Left lung (tissue), 10 donors: Measurements from ENCODE around the gene TUBGCP2. TPM values are rescaled to one million over a fixed set of nuclear protein-coding genes. Genes with fewer than 3 reads are reported as not detected.

Source experiments
- ATAC-seq: fragments of 200-7000 bp; cut with Tn5 transposase; one replicate; pipeline ENCODE4 v1.9.1; 2020; ENCODE audit warnings: moderate library complexity
- DNase-seq, 4 donors: peaks; one replicate each; pipeline ENCODE4 v3.0.0-alpha.2; 2013 to 2020
- H3K27ac ChIP-seq, 2 donors: fragments of 200-600 bp; sonication (generic) in 1 of 2; one replicate each; pipeline versions ENCODE4 v1.5.0 to v1.8.0; 2020 to 2021
- H3K27me3 ChIP-seq, 2 donors: fragments of 200-600 bp; sonication (generic) in 1 of 2; one replicate each; pipeline versions ENCODE4 v1.5.0 to v1.8.0; 2020 to 2021
- H3K36me3 ChIP-seq, 2 donors: fragments of 200-600 bp; sonication (generic) in 1 of 2; one replicate each; pipeline versions ENCODE4 v1.5.0 to v1.8.0; 2020 to 2021
- H3K4me1 ChIP-seq, 2 donors: fragments of 200-600 bp; one replicate each; pipeline ENCODE4 v1.8.0; 2021
- H3K4me3 ChIP-seq, 2 donors: fragments of 200-600 bp; sonication (generic) in 1 of 2; one replicate each; pipeline versions ENCODE4 v1.5.0 to v1.8.0; 2020 to 2021; ENCODE audit warnings: mild to moderate bottlenecking in 1 of 2
- H3K9me3 ChIP-seq, 2 donors: fragments of 200-600 bp; sonication (generic) in 1 of 2; one replicate each; pipeline versions ENCODE4 v1.5.0 to v1.8.0; 2020 to 2021
- CTCF ChIP-seq, 2 donors: fragments of 200-600 bp; sonication (generic) in 1 of 2; IDR thresholded peaks; one replicate each; pipeline versions ENCODE4 v1.5.0 to v1.8.0; 2021; ENCODE audit warnings: antibody characterized with exemption in 2 of 2
- intact Hi-C, 2 donors: fragments of 100-400 bp; cut with DNase I; formaldehyde crosslinking; loops; one replicate each; pipeline versions ENCODE4 v1.11.2 to v1.14.2; 2022
- polyA plus RNA-seq, 6 donors: library from polyadenylated mRNA; unstranded; fragments of 120-200 nt; gene quantifications; one replicate each; pipeline ENCODE4 v1.2.1, GENCODE V29; 2013; ENCODE audit not compliant: insufficient read length in 6 of 6
- total RNA-seq, 2 donors: library from RNA; stranded (reverse); fragmentation: NEBNext Ultra II Directional; extraction: Animal tissue kit (Norgen Biotek cat#: 25700); gene quantifications; one replicate each; pipeline ENCODE4 v1.2.1, GENCODE V29; 2021
- donor health status: DM: no; HTN: yes; CAD: no.
- donor health status: DM: no; HTN: no; CAD: no.

TUBGCP2 gene
- total and polyA plus RNA-seq, 8 donors = 44.2 to 62.3 (median 52.1) TPM

- no peak for ATAC-seq
- peak in 1 of 4 donors; percentile 70 for DNase-seq
- peaks cover 0 to under 1% of the 10 kb centered on the region in 2 donors for H3K36me3 ChIP-seq
- no peak overlapping the region for H3K27ac ChIP-seq
- no peaks in the 10 kb centered on the region for H3K4me1 ChIP-seq
- TF ChIP-seq CTCF (IDR thresholded peaks at IDR 0.05) = no peak
- no peak overlapping the region for H3K4me3 ChIP-seq
- no peaks in the 10 kb centered on the region for H3K9me3 ChIP-seq
- H3K27me3 ChIP-seq = peaks cover 5 to 76% of the 10 kb centered on the region in 2 donors
- intact Hi-C loops = no loop called here
Measured at GRCh38 chr10:133349577-133350011, 40.9 kb upstream of the TUBGCP2 start.

- no peaks in the 10 kb centered on the region for H3K36me3 ChIP-seq
- ATAC-seq (no peak), DNase-seq (no peak)
- peaks cover 5 to 81% of the 10 kb centered on the region in 2 donors for H3K27me3 ChIP-seq
- no peaks in the 10 kb centered on the region for H3K4me1 ChIP-seq
- no peak overlapping the region for H3K4me3 ChIP-seq
- no peak for TF ChIP-seq CTCF (IDR thresholded peaks at IDR 0.05)
- H3K9me3 ChIP-seq = no peaks in the 10 kb centered on the region
- no peak overlapping the region for H3K27ac ChIP-seq
- intact Hi-C loops = no loop called here
Measured at GRCh38 chr10:133349160-133349568, 40.5 kb upstream of the TUBGCP2 start.

GRCh38 chr10:133347710-133348517, 39.2 kb upstream of the TUBGCP2 start:
- TF ChIP-seq CTCF (IDR thresholded peaks at IDR 0.05) = no peak
- intact Hi-C loops = no loop called here
- DNase-seq = peak in 1 of 4 donors; percentile 63
- Histone ChIP-seq H3K9me3 (no peaks in the 10 kb centered on the region), H3K27ac (no peak overlapping the region), H3K36me3 (no peaks in the 10 kb centered on the region), H3K27me3 (peaks cover 5 to 92% of the 10 kb centered on the region in 2 donors), H3K4me1 (no peaks in the 10 kb centered on the region), H3K4me3 (no peak overlapping the region)
- no peak for ATAC-seq

GRCh38 chr10:133346413-133346812, 37.7 kb upstream of the TUBGCP2 start:
- peaks cover 5 to 99% of the 10 kb centered on the region in 2 donors for H3K27me3 ChIP-seq
- no peak for TF ChIP-seq CTCF (IDR thresholded peaks at IDR 0.05)
- ATAC-seq (no peak), DNase-seq (peak in 1 of 4 donors; percentile 52)
- H3K4me1 ChIP-seq = no peaks in the 10 kb centered on the region
- intact Hi-C loops = no loop called here
- no peaks in the 10 kb centered on the region for H3K36me3 ChIP-seq
- no peaks in the 10 kb centered on the region for H3K9me3 ChIP-seq
- no peak overlapping the region for H3K27ac ChIP-seq
- H3K4me3 ChIP-seq = no peak overlapping the region

DNA sequence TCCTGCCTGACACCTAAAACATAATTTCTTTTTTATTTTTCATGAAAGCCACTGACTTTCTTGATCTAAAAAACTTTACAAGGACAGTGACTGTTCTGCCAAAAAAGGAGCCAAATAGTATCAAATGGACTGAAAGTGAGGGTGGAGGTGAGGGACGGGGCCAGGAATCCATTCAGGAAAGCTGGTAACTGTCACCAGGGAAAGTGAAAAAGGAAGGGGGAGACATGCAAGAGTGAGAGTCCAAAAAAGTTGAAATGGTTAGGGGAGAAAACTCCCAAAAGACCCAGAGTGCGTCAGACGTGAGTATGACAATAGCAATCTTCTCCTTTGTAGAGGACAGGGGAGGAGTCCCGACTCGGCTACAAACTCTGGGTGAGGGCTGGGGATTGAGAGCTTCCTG, 35.6 kb upstream of the TUBGCP2 start:
- no peak for DNase-seq

More for the DNA sequence above, 35.6 kb upstream of the TUBGCP2 start:
- intact Hi-C loops = no loop called here
- TF ChIP-seq CTCF (IDR thresholded peaks at IDR 0.05) = no peak
- peaks cover 5 to 95% of the 10 kb centered on the region in 2 donors for H3K27me3 ChIP-seq
- no peak for ATAC-seq
- H3K4me3 ChIP-seq = no peak overlapping the region
- H3K9me3 ChIP-seq = no peaks in the 10 kb centered on the region
- H3K4me1 ChIP-seq = no peaks in the 10 kb centered on the region
- no peaks in the 10 kb centered on the region for H3K36me3 ChIP-seq
- no peak overlapping the region for H3K27ac ChIP-seq
